ENCODE measurements around the gene PRSS50. TPM values are rescaled to one million over a fixed set of nuclear protein-coding genes. Genes with fewer than 3 reads are reported as not detected.
"Not testable (repeated sequence)": the region's sequence is repeated elsewhere in the genome, so short reads cannot be mapped to it uniquely, and the experiment has no call there.

Gene PRSS50
- polyA plus RNA-seq, 1 of the 3 experiments (the other 2 are of a cell fraction): not detected

DNA sequence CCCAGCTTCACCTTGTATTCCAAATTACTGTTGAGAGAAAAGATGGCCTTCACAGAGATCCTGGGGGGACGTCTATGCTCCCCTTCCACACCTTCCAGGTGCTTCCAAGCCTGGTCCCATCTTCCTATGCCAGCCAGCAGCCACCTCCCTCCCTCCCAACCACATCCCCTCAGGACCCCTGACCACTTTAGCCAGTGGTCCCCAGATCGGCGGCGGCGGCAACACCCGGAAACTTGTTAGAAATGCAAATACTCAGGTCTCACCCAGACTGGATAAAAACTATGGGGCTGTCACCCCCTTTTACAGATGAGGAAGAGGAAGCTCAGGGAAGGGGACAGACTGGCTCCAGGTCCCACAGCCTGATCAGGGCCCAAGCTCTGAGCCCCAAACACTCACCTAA, 38.0 kb upstream of the PRSS50 start:
- no peaks in the 10 kb centered on the region for H3F3A ChIP-seq (replicated peaks; ENCODE audit: insufficient read depth)
- ChIA-PET CTCF (interaction anchor here (0.6 kb wide), 1 partner anchor 148 kb away, joined by 3 read pairs; no protein-coding TSS in a partner anchor), POLR2A (no interaction called here)
- H2AFZ ChIP-seq (ENCODE audit: low read depth): no peak overlapping the region
- no peak overlapping the region for H3K4me3 ChIP-seq (ENCODE audit: low read depth in 2 of 2, low read length in 1 of 2)
- no peaks in the 10 kb centered on the region; the same call in 1 of the 2 replicates for H3K27me3 ChIP-seq (ENCODE audit: insufficient read depth)
- no peak overlapping the region for H3K9ac ChIP-seq
- H3K4me2 ChIP-seq: no peak overlapping the region
- no peaks in the 10 kb centered on the region for H4K20me1 ChIP-seq (ENCODE audit: insufficient read depth)
- no peaks in the 10 kb centered on the region for H3K4me1 ChIP-seq (ENCODE audit: control insufficient read depth in 1 of 2, insufficient read depth in 2 of 2, low read depth in 1 of 2, low read length in 1 of 2)
- H3K27ac ChIP-seq (ENCODE audit: low read depth in 2 of 2, low read length in 1 of 2): no peak overlapping the region
- TF ChIP-seq GABPA (IDR thresholded peaks at IDR 0.05; ENCODE audit: low read depth) (no peak), EZH2phosphoT487 (IDR thresholded peaks at IDR 0.05; ENCODE audit: borderline replicate concordance, low read depth) (no peak), JUND (IDR thresholded peaks at IDR 0.05) (no peak), EP300 (IDR thresholded peaks at IDR 0.05; ENCODE audit: borderline replicate concordance in 1 of 2, low read depth in 1 of 2, low read length in 1 of 2) (no peak), RXRA (IDR thresholded peaks at IDR 0.05; ENCODE audit: borderline replicate concordance, low read depth) (no peak), TEAD4 (IDR thresholded peaks at IDR 0.05; ENCODE audit: borderline replicate concordance, insufficient read depth) (no peak), SIN3A (IDR thresholded peaks at IDR 0.05; ENCODE audit: borderline replicate concordance, low read depth, low read length) (no peak), MEF2A (IDR thresholded peaks at IDR 0.05; ENCODE audit: borderline replicate concordance, low read depth) (no peak), ELF1 (IDR thresholded peaks at IDR 0.05) (no peak), RFX5 (IDR thresholded peaks at IDR 0.05; ENCODE audit: low read length) (no peak), MXI1 (IDR thresholded peaks at IDR 0.05; ENCODE audit: low read depth, low read length) (no peak)
- TF ChIP-seq, protein P1, sequence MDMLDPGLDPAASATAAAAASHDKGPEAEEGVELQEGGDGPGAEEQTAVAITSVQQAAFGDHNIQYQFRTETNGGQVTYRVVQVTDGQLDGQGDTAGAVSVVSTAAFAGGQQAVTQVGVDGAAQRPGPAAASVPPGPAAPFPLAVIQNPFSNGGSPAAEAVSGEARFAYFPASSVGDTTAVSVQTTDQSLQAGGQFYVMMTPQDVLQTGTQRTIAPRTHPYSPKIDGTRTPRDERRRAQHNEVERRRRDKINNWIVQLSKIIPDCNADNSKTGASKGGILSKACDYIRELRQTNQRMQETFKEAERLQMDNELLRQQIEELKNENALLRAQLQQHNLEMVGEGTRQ (IDR thresholded peaks at IDR 0.05; ENCODE audit: borderline replicate concordance, low read depth, low read length): no peak
- TF ChIP-seq, protein P2, sequence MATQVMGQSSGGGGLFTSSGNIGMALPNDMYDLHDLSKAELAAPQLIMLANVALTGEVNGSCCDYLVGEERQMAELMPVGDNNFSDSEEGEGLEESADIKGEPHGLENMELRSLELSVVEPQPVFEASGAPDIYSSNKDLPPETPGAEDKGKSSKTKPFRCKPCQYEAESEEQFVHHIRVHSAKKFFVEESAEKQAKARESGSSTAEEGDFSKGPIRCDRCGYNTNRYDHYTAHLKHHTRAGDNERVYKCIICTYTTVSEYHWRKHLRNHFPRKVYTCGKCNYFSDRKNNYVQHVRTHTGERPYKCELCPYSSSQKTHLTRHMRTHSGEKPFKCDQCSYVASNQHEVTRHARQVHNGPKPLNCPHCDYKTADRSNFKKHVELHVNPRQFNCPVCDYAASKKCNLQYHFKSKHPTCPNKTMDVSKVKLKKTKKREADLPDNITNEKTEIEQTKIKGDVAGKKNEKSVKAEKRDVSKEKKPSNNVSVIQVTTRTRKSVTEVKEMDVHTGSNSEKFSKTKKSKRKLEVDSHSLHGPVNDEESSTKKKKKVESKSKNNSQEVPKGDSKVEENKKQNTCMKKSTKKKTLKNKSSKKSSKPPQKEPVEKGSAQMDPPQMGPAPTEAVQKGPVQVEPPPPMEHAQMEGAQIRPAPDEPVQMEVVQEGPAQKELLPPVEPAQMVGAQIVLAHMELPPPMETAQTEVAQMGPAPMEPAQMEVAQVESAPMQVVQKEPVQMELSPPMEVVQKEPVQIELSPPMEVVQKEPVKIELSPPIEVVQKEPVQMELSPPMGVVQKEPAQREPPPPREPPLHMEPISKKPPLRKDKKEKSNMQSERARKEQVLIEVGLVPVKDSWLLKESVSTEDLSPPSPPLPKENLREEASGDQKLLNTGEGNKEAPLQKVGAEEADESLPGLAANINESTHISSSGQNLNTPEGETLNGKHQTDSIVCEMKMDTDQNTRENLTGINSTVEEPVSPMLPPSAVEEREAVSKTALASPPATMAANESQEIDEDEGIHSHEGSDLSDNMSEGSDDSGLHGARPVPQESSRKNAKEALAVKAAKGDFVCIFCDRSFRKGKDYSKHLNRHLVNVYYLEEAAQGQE (IDR thresholded peaks at IDR 0.05; ENCODE audit: low read depth, low read length): no peak
- TF ChIP-seq, protein P3, sequence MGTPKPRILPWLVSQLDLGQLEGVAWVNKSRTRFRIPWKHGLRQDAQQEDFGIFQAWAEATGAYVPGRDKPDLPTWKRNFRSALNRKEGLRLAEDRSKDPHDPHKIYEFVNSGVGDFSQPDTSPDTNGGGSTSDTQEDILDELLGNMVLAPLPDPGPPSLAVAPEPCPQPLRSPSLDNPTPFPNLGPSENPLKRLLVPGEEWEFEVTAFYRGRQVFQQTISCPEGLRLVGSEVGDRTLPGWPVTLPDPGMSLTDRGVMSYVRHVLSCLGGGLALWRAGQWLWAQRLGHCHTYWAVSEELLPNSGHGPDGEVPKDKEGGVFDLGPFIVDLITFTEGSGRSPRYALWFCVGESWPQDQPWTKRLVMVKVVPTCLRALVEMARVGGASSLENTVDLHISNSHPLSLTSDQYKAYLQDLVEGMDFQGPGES (IDR thresholded peaks at IDR 0.05; ENCODE audit: low read depth, low read length): no peak
- TF ChIP-seq, protein P4, sequence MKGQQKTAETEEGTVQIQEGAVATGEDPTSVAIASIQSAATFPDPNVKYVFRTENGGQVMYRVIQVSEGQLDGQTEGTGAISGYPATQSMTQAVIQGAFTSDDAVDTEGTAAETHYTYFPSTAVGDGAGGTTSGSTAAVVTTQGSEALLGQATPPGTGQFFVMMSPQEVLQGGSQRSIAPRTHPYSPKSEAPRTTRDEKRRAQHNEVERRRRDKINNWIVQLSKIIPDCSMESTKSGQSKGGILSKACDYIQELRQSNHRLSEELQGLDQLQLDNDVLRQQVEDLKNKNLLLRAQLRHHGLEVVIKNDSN (IDR thresholded peaks at IDR 0.05; ENCODE audit: borderline replicate concordance, low read depth): no peak
- H3K36me3 ChIP-seq (replicated peaks in 1 of 2; ENCODE audit: control insufficient read depth in 1 of 2, insufficient read depth in 2 of 2, low read length in 1 of 2): no peaks in the 10 kb centered on the region
- 82% methylated on average over 6 of the region's 6 CpGs for whole genome bisulfite sequencing (ENCODE audit: low lambda C conversion rate)
- H3K9me3 ChIP-seq: no peaks in the 10 kb centered on the region
- no peaks in the 10 kb centered on the region for H3K79me2 ChIP-seq (ENCODE audit: insufficient read depth)
- DNase-seq: no peak
- H3K9me2 ChIP-seq: no peaks in the 10 kb centered on the region

DNA sequence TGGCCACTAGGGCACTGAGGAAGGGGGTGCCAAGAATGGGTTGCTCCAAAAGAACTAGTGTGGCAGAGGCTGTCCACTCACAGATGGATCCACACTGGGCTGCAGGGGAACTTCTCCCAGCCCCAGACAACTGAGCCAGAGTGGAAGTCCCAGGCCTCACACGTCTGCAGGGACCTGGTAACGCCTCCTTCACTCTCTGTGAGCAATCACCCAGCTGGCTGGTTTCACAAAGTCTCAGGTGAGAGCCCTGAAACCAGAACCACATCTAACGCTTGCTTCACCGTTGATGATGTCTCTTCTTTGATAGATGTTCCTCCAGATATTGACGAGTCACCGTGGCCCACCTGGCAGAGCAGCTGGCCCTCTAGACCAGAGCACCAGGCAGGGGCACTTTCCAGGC, 35.5 kb upstream of the PRSS50 start:
- POLR2A ChIA-PET: not testable (repeated sequence)

More for the DNA sequence above, 35.5 kb upstream of the PRSS50 start:
- 30% methylated on average over 5 of the region's 6 CpGs for WGBS (ENCODE audit: low lambda C conversion rate)
- not testable (repeated sequence) for H3K9ac ChIP-seq; H3K27ac ChIP-seq (ENCODE audit: low read depth in 2 of 2, low read length in 1 of 2); H3F3A ChIP-seq (replicated peaks; ENCODE audit: insufficient read depth); DNase-seq; H3K79me2 ChIP-seq (ENCODE audit: insufficient read depth); H3K9me3 ChIP-seq; H3K9me2 ChIP-seq; H3K4me3 ChIP-seq (ENCODE audit: low read depth in 2 of 2, low read length in 1 of 2); H3K27me3 ChIP-seq (ENCODE audit: insufficient read depth); H4K20me1 ChIP-seq (ENCODE audit: insufficient read depth); H3K4me1 ChIP-seq (ENCODE audit: control insufficient read depth in 1 of 2, insufficient read depth in 2 of 2, low read depth in 1 of 2, low read length in 1 of 2); H3K4me2 ChIP-seq; H2AFZ ChIP-seq (ENCODE audit: low read depth); H3K36me3 ChIP-seq (replicated peaks in 1 of 2; ENCODE audit: control insufficient read depth in 1 of 2, insufficient read depth in 2 of 2, low read length in 1 of 2)
- CTCF ChIA-PET: interaction anchor here (1.5 to 2.2 kb wide), 2 partner anchors 8 to 15 kb away, joined by 3 to 6 read pairs; no protein-coding TSS in a partner anchor
